ENCODE measurements around the gene CARD18. TPM values are rescaled to one million over a fixed set of nuclear protein-coding genes. Genes with fewer than 3 reads are reported as not detected.
"Not testable (repeated sequence)": the region's sequence is repeated elsewhere in the genome, so short reads cannot be mapped to it uniquely, and the experiment has no call there.

Gene CARD18
- total RNA-seq, 1 experiment from 2014 or later, result not detected

DNA sequence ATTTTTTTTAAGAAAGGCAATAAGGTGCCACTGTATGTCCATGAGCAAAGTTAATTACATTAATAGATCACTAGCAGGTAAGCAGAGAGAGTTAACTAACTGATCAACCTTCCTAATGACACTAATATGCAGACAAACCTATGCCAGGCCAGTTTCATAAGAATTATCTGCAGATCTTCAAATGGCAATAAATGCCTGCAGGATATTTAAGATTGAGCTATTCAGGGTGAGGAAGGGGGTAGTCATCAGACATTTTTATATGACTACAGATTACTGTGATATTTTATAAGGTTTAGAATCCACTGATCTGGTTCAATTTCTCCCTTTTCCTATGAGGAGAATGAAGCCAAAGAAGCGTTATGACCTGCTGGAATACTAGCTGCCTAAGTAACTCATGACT lies 30.2 kb downstream of the CARD18 start (continued):
- TF ChIP-seq, protein P1, sequence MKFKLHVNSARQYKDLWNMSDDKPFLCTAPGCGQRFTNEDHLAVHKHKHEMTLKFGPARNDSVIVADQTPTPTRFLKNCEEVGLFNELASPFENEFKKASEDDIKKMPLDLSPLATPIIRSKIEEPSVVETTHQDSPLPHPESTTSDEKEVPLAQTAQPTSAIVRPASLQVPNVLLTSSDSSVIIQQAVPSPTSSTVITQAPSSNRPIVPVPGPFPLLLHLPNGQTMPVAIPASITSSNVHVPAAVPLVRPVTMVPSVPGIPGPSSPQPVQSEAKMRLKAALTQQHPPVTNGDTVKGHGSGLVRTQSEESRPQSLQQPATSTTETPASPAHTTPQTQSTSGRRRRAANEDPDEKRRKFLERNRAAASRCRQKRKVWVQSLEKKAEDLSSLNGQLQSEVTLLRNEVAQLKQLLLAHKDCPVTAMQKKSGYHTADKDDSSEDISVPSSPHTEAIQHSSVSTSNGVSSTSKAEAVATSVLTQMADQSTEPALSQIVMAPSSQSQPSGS (CRISPR knock-in tag; IDR thresholded peaks at IDR 0.05; ENCODE audit: borderline replicate concordance, low read depth), result no peak
- no peak for TF ChIP-seq ZNF219 (CRISPR knock-in tag; IDR thresholded peaks at IDR 0.05; ENCODE audit: borderline replicate concordance)
- TF ChIP-seq ZNF317 (CRISPR knock-in tag; IDR thresholded peaks at IDR 0.05; ENCODE audit: borderline replicate concordance, low read depth), result no peak
- TF ChIP-seq ZNF263 (CRISPR knock-in tag; IDR thresholded peaks at IDR 0.05; ENCODE audit: low read depth), result no peak

DNA sequence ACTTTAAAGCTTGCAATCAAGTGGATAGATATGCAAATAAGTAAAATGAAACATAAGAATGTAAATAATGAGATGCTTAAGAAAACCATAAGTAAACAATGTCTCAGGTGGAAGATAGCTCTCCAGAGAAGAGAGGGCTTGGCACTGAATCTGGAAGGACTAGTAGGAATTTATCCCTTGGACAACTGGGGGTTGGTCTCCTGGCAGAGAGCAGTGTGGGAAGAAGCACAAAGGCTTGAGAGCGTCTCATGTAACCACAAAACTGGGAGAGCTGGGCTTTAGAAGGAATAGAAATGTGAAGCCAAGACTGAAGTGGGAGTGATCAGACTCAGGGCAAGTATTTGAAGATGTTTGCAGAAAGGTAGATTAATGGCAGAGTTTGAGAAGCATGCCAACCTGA lies 31.3 kb downstream of the CARD18 start:
- DNase-seq (ENCODE audit: low spot score) (no peak), ATAC-seq (no peak)
- Mint-ChIP-seq H3K27me3 (ENCODE audit: low read depth) (no peaks in the 10 kb centered on the region), H3K4me1 (peaks cover 39% of the 10 kb centered on the region), H3K36me3 (peaks cover 25% of the 10 kb centered on the region), H3K9me3 (peaks cover 45% of the 10 kb centered on the region), H3K27ac (no peak overlapping the region), H3K4me3 (no peak overlapping the region)
- ChIA-PET CTCF (no interaction called here), POLR2A (interaction anchor here (0.6 kb wide), 1 partner anchor 393 kb away, joined by 3 read pairs; no protein-coding TSS in a partner anchor)
- TF ChIP-seq ZBTB21 (CRISPR knock-in tag; IDR thresholded peaks at IDR 0.05; ENCODE audit: borderline replicate concordance) (no peak), SOX15 (CRISPR knock-in tag; IDR thresholded peaks at IDR 0.05) (no peak), NR1H2 (CRISPR knock-in tag; IDR thresholded peaks at IDR 0.05) (no peak), GTF2I (CRISPR knock-in tag; conservative IDR thresholded peaks at IDR 0.05) (no peak), ZNF396 (CRISPR knock-in tag; IDR thresholded peaks at IDR 0.05; ENCODE audit: borderline replicate concordance) (no peak)
- TF ChIP-seq, protein P2, sequence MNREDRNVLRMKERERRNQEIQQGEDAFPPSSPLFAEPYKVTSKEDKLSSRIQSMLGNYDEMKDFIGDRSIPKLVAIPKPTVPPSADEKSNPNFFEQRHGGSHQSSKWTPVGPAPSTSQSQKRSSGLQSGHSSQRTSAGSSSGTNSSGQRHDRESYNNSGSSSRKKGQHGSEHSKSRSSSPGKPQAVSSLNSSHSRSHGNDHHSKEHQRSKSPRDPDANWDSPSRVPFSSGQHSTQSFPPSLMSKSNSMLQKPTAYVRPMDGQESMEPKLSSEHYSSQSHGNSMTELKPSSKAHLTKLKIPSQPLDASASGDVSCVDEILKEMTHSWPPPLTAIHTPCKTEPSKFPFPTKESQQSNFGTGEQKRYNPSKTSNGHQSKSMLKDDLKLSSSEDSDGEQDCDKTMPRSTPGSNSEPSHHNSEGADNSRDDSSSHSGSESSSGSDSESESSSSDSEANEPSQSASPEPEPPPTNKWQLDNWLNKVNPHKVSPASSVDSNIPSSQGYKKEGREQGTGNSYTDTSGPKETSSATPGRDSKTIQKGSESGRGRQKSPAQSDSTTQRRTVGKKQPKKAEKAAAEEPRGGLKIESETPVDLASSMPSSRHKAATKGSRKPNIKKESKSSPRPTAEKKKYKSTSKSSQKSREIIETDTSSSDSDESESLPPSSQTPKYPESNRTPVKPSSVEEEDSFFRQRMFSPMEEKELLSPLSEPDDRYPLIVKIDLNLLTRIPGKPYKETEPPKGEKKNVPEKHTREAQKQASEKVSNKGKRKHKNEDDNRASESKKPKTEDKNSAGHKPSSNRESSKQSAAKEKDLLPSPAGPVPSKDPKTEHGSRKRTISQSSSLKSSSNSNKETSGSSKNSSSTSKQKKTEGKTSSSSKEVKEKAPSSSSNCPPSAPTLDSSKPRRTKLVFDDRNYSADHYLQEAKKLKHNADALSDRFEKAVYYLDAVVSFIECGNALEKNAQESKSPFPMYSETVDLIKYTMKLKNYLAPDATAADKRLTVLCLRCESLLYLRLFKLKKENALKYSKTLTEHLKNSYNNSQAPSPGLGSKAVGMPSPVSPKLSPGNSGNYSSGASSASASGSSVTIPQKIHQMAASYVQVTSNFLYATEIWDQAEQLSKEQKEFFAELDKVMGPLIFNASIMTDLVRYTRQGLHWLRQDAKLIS (CRISPR knock-in tag; IDR thresholded peaks at IDR 0.05; ENCODE audit: borderline replicate concordance), result no peak
- TF ChIP-seq, protein P3, sequence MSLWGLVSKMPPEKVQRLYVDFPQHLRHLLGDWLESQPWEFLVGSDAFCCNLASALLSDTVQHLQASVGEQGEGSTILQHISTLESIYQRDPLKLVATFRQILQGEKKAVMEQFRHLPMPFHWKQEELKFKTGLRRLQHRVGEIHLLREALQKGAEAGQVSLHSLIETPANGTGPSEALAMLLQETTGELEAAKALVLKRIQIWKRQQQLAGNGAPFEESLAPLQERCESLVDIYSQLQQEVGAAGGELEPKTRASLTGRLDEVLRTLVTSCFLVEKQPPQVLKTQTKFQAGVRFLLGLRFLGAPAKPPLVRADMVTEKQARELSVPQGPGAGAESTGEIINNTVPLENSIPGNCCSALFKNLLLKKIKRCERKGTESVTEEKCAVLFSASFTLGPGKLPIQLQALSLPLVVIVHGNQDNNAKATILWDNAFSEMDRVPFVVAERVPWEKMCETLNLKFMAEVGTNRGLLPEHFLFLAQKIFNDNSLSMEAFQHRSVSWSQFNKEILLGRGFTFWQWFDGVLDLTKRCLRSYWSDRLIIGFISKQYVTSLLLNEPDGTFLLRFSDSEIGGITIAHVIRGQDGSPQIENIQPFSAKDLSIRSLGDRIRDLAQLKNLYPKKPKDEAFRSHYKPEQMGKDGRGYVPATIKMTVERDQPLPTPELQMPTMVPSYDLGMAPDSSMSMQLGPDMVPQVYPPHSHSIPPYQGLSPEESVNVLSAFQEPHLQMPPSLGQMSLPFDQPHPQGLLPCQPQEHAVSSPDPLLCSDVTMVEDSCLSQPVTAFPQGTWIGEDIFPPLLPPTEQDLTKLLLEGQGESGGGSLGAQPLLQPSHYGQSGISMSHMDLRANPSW (CRISPR knock-in tag; conservative IDR thresholded peaks at IDR 0.05; ENCODE audit: low read depth), result no peak
- TF ChIP-seq, protein P4, sequence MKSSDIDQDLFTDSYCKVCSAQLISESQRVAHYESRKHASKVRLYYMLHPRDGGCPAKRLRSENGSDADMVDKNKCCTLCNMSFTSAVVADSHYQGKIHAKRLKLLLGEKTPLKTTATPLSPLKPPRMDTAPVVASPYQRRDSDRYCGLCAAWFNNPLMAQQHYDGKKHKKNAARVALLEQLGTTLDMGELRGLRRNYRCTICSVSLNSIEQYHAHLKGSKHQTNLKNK (CRISPR knock-in tag; IDR thresholded peaks at IDR 0.05), result no peak

DNA sequence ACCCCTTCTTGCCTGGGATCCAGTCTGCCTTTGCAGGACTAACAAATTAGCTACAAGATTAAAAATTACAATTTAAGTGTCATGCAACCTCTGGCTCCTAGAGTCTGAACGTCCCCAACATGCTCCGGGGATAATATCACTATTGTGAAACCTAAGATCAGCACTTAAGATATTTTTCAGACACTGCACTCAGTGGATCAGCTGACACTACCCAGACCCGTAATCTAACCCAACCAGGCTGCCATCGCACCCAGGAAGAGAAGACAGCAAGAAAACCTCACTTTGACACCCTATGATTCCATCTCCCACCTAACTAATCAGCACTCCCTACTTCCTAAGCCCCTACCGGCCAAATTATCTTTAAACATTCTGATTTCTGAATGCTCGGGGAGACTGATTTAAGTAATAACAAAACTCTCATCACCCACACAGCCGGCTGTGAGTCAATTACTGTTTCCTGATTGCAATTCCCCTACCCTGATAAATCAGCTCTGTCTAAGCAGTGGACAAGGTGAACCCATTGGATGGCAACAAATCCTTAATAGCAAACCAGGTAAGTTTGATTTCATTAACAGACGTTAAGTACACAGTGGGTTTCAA lies 32.2 kb downstream of the CARD18 start:
- POLR2A ChIA-PET; H3K27me3 Mint-ChIP-seq (ENCODE audit: low read depth); ATAC-seq; CTCF ChIA-PET; H3K4me3 Mint-ChIP-seq; DNase-seq (ENCODE audit: low spot score); H3K27ac Mint-ChIP-seq: not testable (repeated sequence)
- peaks cover 34% of the 10 kb centered on the region for H3K4me1 Mint-ChIP-seq
- peaks cover 25% of the 10 kb centered on the region for H3K36me3 Mint-ChIP-seq
- peaks cover 41% of the 10 kb centered on the region for H3K9me3 Mint-ChIP-seq

Data from WTC11 (cell line).